Liver (tissue), 9 donors: ENCODE measurements around the gene TOGARAM1. TPM values are rescaled to one million over a fixed set of nuclear protein-coding genes. Genes with fewer than 3 reads are reported as not detected.

Experiments used
- DNase-seq: peaks from one replicate; pipeline ENCODE4 v3.0.0-alpha.2; 2017; ENCODE audit warnings: low spot score
- H3K27ac ChIP-seq, 2 donors: one replicate each; pipeline ENCODE4 v1.7.0; 2013; ENCODE audit warnings: inconsistent platforms in 2 of 2, low read length in 2 of 2, control low read depth in 1 of 2, low read depth in 1 of 2, mild to moderate bottlenecking in 1 of 2
- H3K27me3 ChIP-seq, 4 donors: one replicate each; pipeline versions ENCODE4 v1.6.1 to v1.7.0; 2013; ENCODE audit warnings: low read length in 3 of 4, inconsistent platforms in 1 of 4, mild to moderate bottlenecking in 1 of 4, moderate library complexity in 1 of 4; ENCODE audit not compliant: control insufficient read depth in 4 of 4, insufficient read depth in 4 of 4
- H3K36me3 ChIP-seq, 4 donors: one replicate each; pipeline versions ENCODE4 v1.6.1 to v1.7.0; 2013; ENCODE audit warnings: low read length in 3 of 4, mild to moderate bottlenecking in 3 of 4, low read depth in 1 of 4, moderate library complexity in 1 of 4; ENCODE audit not compliant: control insufficient read depth in 4 of 4, insufficient read depth in 3 of 4
- H3K4me1 ChIP-seq, 4 donors: one replicate each; pipeline versions ENCODE4 v1.6.1 to v1.7.0; 2013; ENCODE audit warnings: low read length in 3 of 4, mild to moderate bottlenecking in 3 of 4, moderate library complexity in 1 of 4; ENCODE audit not compliant: control insufficient read depth in 4 of 4, insufficient read depth in 4 of 4
- H3K4me3 ChIP-seq, 3 donors: one replicate each; pipeline versions ENCODE4 v1.6.1 to v1.7.0; 2013; ENCODE audit warnings: low read length in 3 of 3, control low read depth in 1 of 3, low read depth in 1 of 3, mild to moderate bottlenecking in 1 of 3
- H3K9ac ChIP-seq, 2 donors: one replicate each; pipeline ENCODE4 v1.7.0; 2013; ENCODE audit warnings: low read length in 2 of 2, mild to moderate bottlenecking in 2 of 2, moderate library complexity in 2 of 2, control low read depth in 1 of 2, low read depth in 1 of 2
- H3K9me3 ChIP-seq, 4 donors: one replicate each; pipeline versions ENCODE4 v1.6.1 to v1.7.0; 2013; ENCODE audit warnings: low read length in 3 of 4; ENCODE audit not compliant: control insufficient read depth in 4 of 4
- ATF3 ChIP-seq: IDR thresholded peaks from 2 replicates; pipeline ENCODE4 v1.6.1; 2016; ENCODE audit warnings: antibody characterized with exemption
- CTCF ChIP-seq: fragments of 150-350 bp; IDR thresholded peaks from 2 replicates; pipeline ENCODE4 v1.5.1; 2017; ENCODE audit warnings: improper control_type of control experiment, low read depth, low read length; ENCODE audit not compliant: missing input control
- EGR1 ChIP-seq, 2 donors: IDR thresholded peaks; 2 replicates each; pipeline ENCODE4 v1.6.1; 2016 to 2018; ENCODE audit warnings: antibody characterized with exemption in 2 of 2, low read depth in 2 of 2
- FOXA1 ChIP-seq: IDR thresholded peaks from 2 replicates; pipeline ENCODE4 v1.6.1; 2016; ENCODE audit warnings: antibody characterized with exemption
- FOXA2 ChIP-seq: IDR thresholded peaks from 2 replicates; pipeline ENCODE4 v1.6.1; 2016; ENCODE audit warnings: antibody characterized with exemption
- GABPA ChIP-seq, 2 donors: IDR thresholded peaks in 1 of 2; conservative IDR thresholded peaks in 1 of 2; 2 replicates each; pipeline ENCODE4 v1.6.1; 2016; ENCODE audit warnings: antibody characterized with exemption in 2 of 2, mild to moderate bottlenecking in 1 of 2, moderate library complexity in 1 of 2
- HNF4A ChIP-seq, 2 donors: conservative IDR thresholded peaks; 2 replicates each; pipeline ENCODE4 v1.6.1; 2016; ENCODE audit warnings: antibody characterized with exemption in 2 of 2, mild to moderate bottlenecking in 2 of 2
- HNF4G ChIP-seq: IDR thresholded peaks from 2 replicates; pipeline ENCODE4 v1.6.1; 2016; ENCODE audit warnings: antibody characterized with exemption
- JUND ChIP-seq, 2 donors: IDR thresholded peaks; 2 replicates each; pipeline ENCODE4 v1.6.1; 2016; ENCODE audit warnings: antibody characterized with exemption in 2 of 2
- MAX ChIP-seq: IDR thresholded peaks from 2 replicates; pipeline ENCODE4 v1.6.1; 2016; ENCODE audit warnings: antibody characterized with exemption
- NR2F2 ChIP-seq: IDR thresholded peaks from 2 replicates; pipeline ENCODE4 v1.6.1; 2016; ENCODE audit warnings: antibody characterized with exemption
- REST ChIP-seq: IDR thresholded peaks from 2 replicates; pipeline ENCODE4 v1.6.1; 2016; ENCODE audit warnings: antibody characterized with exemption, mild to moderate bottlenecking
- RXRA ChIP-seq, 2 donors: IDR thresholded peaks; 2 replicates each; pipeline ENCODE4 v1.6.1; 2017 to 2018; ENCODE audit warnings: antibody characterized with exemption in 2 of 2, mild to moderate bottlenecking in 1 of 2
- SP1 ChIP-seq: IDR thresholded peaks from 2 replicates; pipeline ENCODE4 v1.6.1; 2018; ENCODE audit warnings: antibody characterized with exemption, mild to moderate bottlenecking
- TAF1 ChIP-seq: conservative IDR thresholded peaks from 2 replicates; pipeline ENCODE4 v1.6.1; 2016; ENCODE audit warnings: antibody characterized with exemption, mild to moderate bottlenecking
- YY1 ChIP-seq: IDR thresholded peaks from 2 replicates; pipeline ENCODE4 v1.6.1; 2016; ENCODE audit warnings: antibody characterized with exemption, mild to moderate bottlenecking
- ZBTB33 ChIP-seq: IDR thresholded peaks from 2 replicates; pipeline ENCODE4 v1.6.1; 2016; ENCODE audit warnings: antibody characterized with exemption
- polyA plus RNA-seq, 2 donors: library from polyadenylated mRNA; stranded (reverse) in 1 of 2; unstranded in 1 of 2; fragments of 200-250 nt in 1 of 2; fragments of >200 nt in 1 of 2; fragmentation: Nextera tagmentation in 1 of 2; extraction: Ambion mirVana in 1 of 2; gene quantifications; one replicate each; pipeline versions ENCODE4 v1.2.1 to v1.2.3, GENCODE V29; 2013 to 2015
- total RNA-seq, 2 donors: library from RNA; depleted of rRNA; stranded (reverse); fragments of >200 nt; gene quantifications; one replicate each; pipeline ENCODE4 v1.2.3, GENCODE V29; 2014
- donor health status: healthy.
- donor health status: healthy.
- donor health status: healthy.
- donor health status: healthy.
- donor health status: healthy.

Gene TOGARAM1
- total and polyA plus RNA-seq, 4 donors, result 2.5 to 12.7 (median 7.5) TPM

- no peak for TF ChIP-seq REST
- TF ChIP-seq SP1, result no peak
- no peak for TF ChIP-seq MAX
These were observed 134.2 kb downstream of the TOGARAM1 start (continued) for GRCh38 chr14:45096218-45096617.

GRCh38 chr14:45103806-45104205, 141.8 kb downstream of the TOGARAM1 start:
- Histone ChIP-seq H3K4me3 (no peak overlapping the region), H3K9me3 (no peaks in the 10 kb centered on the region), H3K27ac (no peak overlapping the region), H3K36me3 (peaks cover 2 to 43% (median 25%) of the 10 kb centered on the region in 4 donors), H3K27me3 (no peaks in the 10 kb centered on the region), H3K9ac (no peak overlapping the region), H3K4me1 (no peaks in the 10 kb centered on the region)
- TF ChIP-seq EGR1 (IDR thresholded peaks at IDR 0.05; ENCODE audit: low read depth in 2 of 2) (no peak), REST (no peak), ATF3 (no peak), ZBTB33 (no peak), SP1 (no peak), HNF4G (no peak), FOXA1 (no peak), RXRA (IDR thresholded peaks at IDR 0.05) (no peak), NR2F2 (no peak), GABPA (IDR thresholded peaks at IDR 0.05 in 1 of 2, conservative IDR thresholded peaks at IDR 0.05 in 1 of 2) (no peak), JUND (IDR thresholded peaks at IDR 0.05) (no peak), FOXA2 (no peak), YY1 (no peak), HNF4A (conservative IDR thresholded peaks at IDR 0.05) (no peak), CTCF (no peak), TAF1 (no peak), MAX (no peak)
- no peak for DNase-seq
